Trophoblast cell (in vitro differentiated cells and primary cell): Measurements from ENCODE around the gene SMYD3.
A peak's percentile ranks its signal among the peaks of the same experiment; 100 is the strongest.

Experiments
- DNase-seq, 2 donors: peaks; one replicate each; pipeline ENCODE4 v3.0.0-alpha.2; 2016
- H2AFZ ChIP-seq: 2 replicates; pipeline ENCODE4 v1.6.1; 2013; ENCODE audit warnings: low read length, moderate library complexity, mild to moderate bottlenecking; ENCODE audit not compliant: insufficient read depth, poor library complexity
- H2AK5ac ChIP-seq: 2 replicates; pipeline ENCODE4 v1.6.1; 2013; ENCODE audit warnings: mild to moderate bottlenecking, low read length
- H2BK120ac ChIP-seq: 2 replicates; pipeline ENCODE4 v1.6.1; 2013; ENCODE audit warnings: low read length, mild to moderate bottlenecking, moderate library complexity; ENCODE audit not compliant: insufficient read depth, poor library complexity
- H2BK12ac ChIP-seq: 2 replicates; pipeline ENCODE4 v1.6.1; 2013; ENCODE audit warnings: mild to moderate bottlenecking, low read length, moderate library complexity
- H2BK5ac ChIP-seq: 2 replicates; pipeline ENCODE4 v1.6.1; 2013; ENCODE audit warnings: low read length, low read depth, moderate library complexity, mild to moderate bottlenecking; ENCODE audit not compliant: poor library complexity
- H3K14ac ChIP-seq: 2 replicates; pipeline ENCODE4 v1.6.1; 2013; ENCODE audit warnings: mild to moderate bottlenecking, low read length
- H3K18ac ChIP-seq: 2 replicates; pipeline ENCODE4 v1.6.1; 2013; ENCODE audit warnings: mild to moderate bottlenecking, low read length
- H3K23ac ChIP-seq: 2 replicates; pipeline ENCODE4 v1.6.1; 2013; ENCODE audit warnings: low read length
- H3K27ac ChIP-seq: 2 replicates; pipeline ENCODE4 v1.5.1; 2013; ENCODE audit warnings: low read depth, mild to moderate bottlenecking, inconsistent platforms, low read length, moderate library complexity
- H3K27me3 ChIP-seq: 2 replicates; pipeline ENCODE4 v1.6.1; 2013; ENCODE audit warnings: inconsistent platforms, mild to moderate bottlenecking, low read length, moderate library complexity; ENCODE audit not compliant: insufficient read depth
- H3K36me3 ChIP-seq, 2 experiments: 1 replicate in 1 of 2; 2 replicates in 1 of 2; pipeline ENCODE4 v1.6.1; 2013; ENCODE audit warnings: low read length in 2 of 2, mild to moderate bottlenecking in 2 of 2, moderate library complexity in 1 of 2; ENCODE audit not compliant: insufficient read depth in 2 of 2, control insufficient read depth in 1 of 2
- H3K4ac ChIP-seq: 2 replicates; pipeline ENCODE4 v1.6.1; 2013; ENCODE audit warnings: low read depth, mild to moderate bottlenecking, low read length, moderate library complexity
- H3K4me1 ChIP-seq, 2 experiments: 1 replicate in 1 of 2; 2 replicates in 1 of 2; pipeline ENCODE4 v1.6.1; 2013; ENCODE audit warnings: low read length in 2 of 2, mild to moderate bottlenecking in 2 of 2, moderate library complexity in 1 of 2; ENCODE audit not compliant: insufficient read depth in 2 of 2, control insufficient read depth in 1 of 2
- H3K4me2 ChIP-seq: 2 replicates; pipeline ENCODE4 v1.6.1; 2013; ENCODE audit warnings: inconsistent platforms, mild to moderate bottlenecking, low read length, moderate library complexity
- H3K4me3 ChIP-seq: 2 replicates; pipeline ENCODE4 v1.5.1; 2013; ENCODE audit warnings: mild to moderate bottlenecking, low read depth, low read length, inconsistent platforms
- H3K79me1 ChIP-seq: one replicate; pipeline ENCODE4 v1.6.1; 2013; ENCODE audit warnings: low read length
- H3K79me2 ChIP-seq: 2 replicates; pipeline ENCODE4 v1.6.1; 2013; ENCODE audit warnings: low read length, mild to moderate bottlenecking; ENCODE audit not compliant: control insufficient read depth, insufficient read depth, poor library complexity
- H3K9ac ChIP-seq: 2 replicates; pipeline ENCODE4 v1.6.1; 2013; ENCODE audit warnings: mild to moderate bottlenecking, low read length
- H3K9me3 ChIP-seq: 2 replicates; pipeline ENCODE4 v1.6.1; 2013; ENCODE audit warnings: low read depth, mild to moderate bottlenecking, control low read depth, inconsistent platforms, low read length; ENCODE audit not compliant: insufficient read depth
- H4K12ac ChIP-seq: 2 replicates; pipeline ENCODE4 v1.6.1; 2013; ENCODE audit warnings: low read depth, mild to moderate bottlenecking, low read length, moderate library complexity
- H4K8ac ChIP-seq: 2 replicates; pipeline ENCODE4 v1.6.1; 2013; ENCODE audit warnings: low read depth, mild to moderate bottlenecking, low read length, moderate library complexity
- H4K91ac ChIP-seq: one replicate; pipeline ENCODE4 v1.6.1; 2013; ENCODE audit warnings: low read depth, mild to moderate bottlenecking, low read length, moderate library complexity
- WGBS: extraction: QIAGEN DNeasy Blood & Tissue Kit; methylation state at CpG from one replicate; pipeline ENCODE4 v1.1.7; 2013; ENCODE audit warnings: missing lambda C conversion rate; ENCODE audit not compliant: insufficient read length, insufficient coverage; ENCODE audit errors: extremely low coverage; 5-methylcytosine and 5-hydroxymethylcytosine counted together

The SMYD3 gene

GRCh38 chr1:246197076-246197475, 310.0 kb downstream of the SMYD3 start:
- no CpG with 5 or more reads among the region's 9 CpGs for WGBS
- Histone ChIP-seq H2AFZ (no peak overlapping the region), H3K18ac (no peak overlapping the region), H3K36me3 (peaks cover 0 to 2% of the 10 kb centered on the region in 2 experiments), H3K4ac (no peak overlapping the region), H3K79me2 (no peaks in the 10 kb centered on the region), H3K79me1 (peaks cover 1% of the 10 kb centered on the region), H3K9me3 (peaks cover 1% of the 10 kb centered on the region), H2BK120ac (no peak overlapping the region), H3K27ac (no peak overlapping the region), H4K12ac (no peak overlapping the region), H3K23ac (no peak overlapping the region), H3K9ac (no peak overlapping the region), H4K91ac (no peak overlapping the region), H2BK5ac (no peak overlapping the region), H3K14ac (no peak overlapping the region), H3K4me3 (no peak overlapping the region), H4K8ac (no peak overlapping the region), H2BK12ac (peak overlapping the region; percentile 60), H3K27me3 (no peaks in the 10 kb centered on the region), H3K4me2 (no peak overlapping the region), H2AK5ac (no peak overlapping the region), H3K4me1 (peaks cover 0 to 4% of the 10 kb centered on the region in 2 experiments)
- no peak for DNase-seq

- Histone ChIP-seq H3K23ac (no peak overlapping the region), H3K4me2 (no peak overlapping the region), H2BK120ac (no peak overlapping the region), H3K27me3 (no peaks in the 10 kb centered on the region), H4K8ac (no peak overlapping the region), H2BK12ac (no peak overlapping the region), H3K79me1 (peaks cover 3% of the 10 kb centered on the region), H2AFZ (no peak overlapping the region), H2BK5ac (no peak overlapping the region), H4K91ac (no peak overlapping the region), H3K9ac (no peak overlapping the region), H3K4me3 (no peak overlapping the region), H3K4ac (no peak overlapping the region), H3K14ac (no peak overlapping the region), H2AK5ac (no peak overlapping the region), H3K18ac (no peak overlapping the region), H3K79me2 (no peaks in the 10 kb centered on the region), H4K12ac (no peak overlapping the region), H3K9me3 (peaks cover 1% of the 10 kb centered on the region), H3K27ac (no peak overlapping the region), H3K36me3 (peaks cover 0 to 2% of the 10 kb centered on the region in 2 experiments), H3K4me1 (peaks cover 0 to 4% of the 10 kb centered on the region in 2 experiments)
- no peak for DNase-seq
- no CpG with 5 or more reads among the region's 7 CpGs for WGBS
Measured at GRCh38 chr1:246195296-246195695, 311.8 kb downstream of the SMYD3 start.

GRCh38 chr1:246193537-246193936, 313.5 kb downstream of the SMYD3 start:
- H3K18ac ChIP-seq, result no peak overlapping the region
- H2AK5ac ChIP-seq, result no peak overlapping the region
- H3K36me3 ChIP-seq, result peaks cover 0 to 2% of the 10 kb centered on the region in 2 experiments
- H3K27me3 ChIP-seq, result no peaks in the 10 kb centered on the region
- no CpG with 5 or more reads among the region's 12 CpGs for WGBS
- H3K27ac ChIP-seq, result no peak overlapping the region
- no peak overlapping the region for H2BK5ac ChIP-seq
- no peak overlapping the region for H2BK12ac ChIP-seq
- H3K4me3 ChIP-seq, result no peak overlapping the region
- no peaks in the 10 kb centered on the region for H3K79me2 ChIP-seq
- H3K4me1 ChIP-seq, result no peaks in the 10 kb centered on the region
- no peak overlapping the region for H3K4me2 ChIP-seq
- H3K14ac ChIP-seq, result no peak overlapping the region
- no peak overlapping the region for H3K9ac ChIP-seq
- peaks cover 3% of the 10 kb centered on the region for H3K79me1 ChIP-seq
- H3K23ac ChIP-seq, result no peak overlapping the region
- H2AFZ ChIP-seq, result no peak overlapping the region
- peaks cover 1% of the 10 kb centered on the region for H3K9me3 ChIP-seq
- no peak overlapping the region for H4K12ac ChIP-seq
- no peak overlapping the region for H2BK120ac ChIP-seq
- no peak for DNase-seq
- H3K4ac ChIP-seq, result no peak overlapping the region
- no peak overlapping the region for H4K8ac ChIP-seq
- H4K91ac ChIP-seq, result no peak overlapping the region

GRCh38 chr1:246189126-246189525, 318.0 kb downstream of the SMYD3 start:
- DNase-seq, result peak; percentile 8 to 69
- Histone ChIP-seq H3K4me1 (peaks cover 0 to 2% of the 10 kb centered on the region in 2 experiments), H3K27ac (no peak overlapping the region), H3K9ac (no peak overlapping the region), H3K4me3 (no peak overlapping the region), H4K12ac (no peak overlapping the region), H3K79me2 (no peaks in the 10 kb centered on the region), H3K14ac (no peak overlapping the region), H3K27me3 (no peaks in the 10 kb centered on the region), H2AFZ (no peak overlapping the region), H2BK5ac (no peak overlapping the region), H3K23ac (no peak overlapping the region), H3K36me3 (no peaks in the 10 kb centered on the region), H3K9me3 (peaks cover 1% of the 10 kb centered on the region), H4K91ac (no peak overlapping the region), H2AK5ac (no peak overlapping the region), H2BK120ac (no peak overlapping the region), H3K79me1 (peaks cover 1% of the 10 kb centered on the region), H3K18ac (no peak overlapping the region), H2BK12ac (no peak overlapping the region), H4K8ac (no peak overlapping the region), H3K4ac (no peak overlapping the region), H3K4me2 (no peak overlapping the region)
- WGBS, result no CpG with 5 or more reads among the region's 3 CpGs
